ENCODE results near the gene EIF2D. TPM values are rescaled to one million over a fixed set of nuclear protein-coding genes. Genes with fewer than 3 reads are reported as not detected.

The EIF2D gene
- total RNA-seq, 4 donors from 2014 or later: 20.9 to 57.3 (median 39.5) TPM

DNA sequence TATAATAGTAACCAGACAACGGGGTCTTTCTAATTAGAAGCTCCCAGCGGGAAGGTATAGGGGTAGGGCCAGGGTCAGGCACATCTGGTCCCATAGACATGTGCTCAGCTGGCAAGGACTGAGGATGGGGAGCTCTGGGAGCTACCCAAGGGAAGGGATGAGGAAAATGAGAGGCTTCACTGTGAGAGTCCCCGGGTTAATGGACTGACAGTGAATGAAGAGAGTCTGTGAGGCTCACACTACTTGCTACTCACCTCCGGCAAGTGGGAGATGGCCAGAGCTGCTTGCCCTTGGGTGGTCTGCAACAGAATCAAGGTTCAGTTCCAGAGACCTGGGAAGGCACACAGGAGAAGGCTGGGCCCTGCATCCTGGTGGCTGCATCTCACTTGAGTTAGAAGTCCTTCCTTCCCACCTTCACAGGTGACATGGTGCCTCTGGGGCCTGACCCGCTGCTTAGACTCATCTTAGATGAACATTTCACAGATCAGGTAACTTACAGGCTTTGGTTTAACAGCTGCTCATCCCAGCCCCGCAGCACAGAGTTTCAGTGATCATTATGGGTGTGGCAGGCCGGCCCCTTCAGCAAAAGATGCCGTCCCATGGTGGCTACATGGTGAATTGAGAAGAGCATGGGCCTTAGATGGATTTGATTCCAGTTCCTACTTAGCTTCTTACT lies 31.7 kb downstream of the EIF2D start:
- no peak for DNase-seq
- no peaks in the 10 kb centered on the region for H3K36me3 ChIP-seq
- H3K27me3 ChIP-seq: no peaks in the 10 kb centered on the region
- in situ Hi-C loops (cut with MboI; ENCODE audit: low pct_ligation_motif_present in 1 of 4, low pct_unique_long_range_greater_than_20kb in 1 of 4, low sequenced_read_pairs in 3 of 4) (loop anchor here (5.0 to 25.0 kb wide), 4 partner anchors 33 to 96 kb away; no protein-coding TSS in a partner anchor), intact Hi-C loops (cut with DNase I; ENCODE audit: low total_unique reads) (loop anchor here (5.0 kb wide), 1 partner anchor 88 kb away; no protein-coding TSS in a partner anchor)
- H3K4me3 ChIP-seq: no peak overlapping the region
- TF ChIP-seq POLR2AphosphoS5 (IDR thresholded peaks at IDR 0.05) (no peak), POLR2A (IDR thresholded peaks at IDR 0.05) (no peak), EP300 (IDR thresholded peaks at IDR 0.05; ENCODE audit: low read depth) (no peak)
- TF ChIP-seq, protein P1, sequence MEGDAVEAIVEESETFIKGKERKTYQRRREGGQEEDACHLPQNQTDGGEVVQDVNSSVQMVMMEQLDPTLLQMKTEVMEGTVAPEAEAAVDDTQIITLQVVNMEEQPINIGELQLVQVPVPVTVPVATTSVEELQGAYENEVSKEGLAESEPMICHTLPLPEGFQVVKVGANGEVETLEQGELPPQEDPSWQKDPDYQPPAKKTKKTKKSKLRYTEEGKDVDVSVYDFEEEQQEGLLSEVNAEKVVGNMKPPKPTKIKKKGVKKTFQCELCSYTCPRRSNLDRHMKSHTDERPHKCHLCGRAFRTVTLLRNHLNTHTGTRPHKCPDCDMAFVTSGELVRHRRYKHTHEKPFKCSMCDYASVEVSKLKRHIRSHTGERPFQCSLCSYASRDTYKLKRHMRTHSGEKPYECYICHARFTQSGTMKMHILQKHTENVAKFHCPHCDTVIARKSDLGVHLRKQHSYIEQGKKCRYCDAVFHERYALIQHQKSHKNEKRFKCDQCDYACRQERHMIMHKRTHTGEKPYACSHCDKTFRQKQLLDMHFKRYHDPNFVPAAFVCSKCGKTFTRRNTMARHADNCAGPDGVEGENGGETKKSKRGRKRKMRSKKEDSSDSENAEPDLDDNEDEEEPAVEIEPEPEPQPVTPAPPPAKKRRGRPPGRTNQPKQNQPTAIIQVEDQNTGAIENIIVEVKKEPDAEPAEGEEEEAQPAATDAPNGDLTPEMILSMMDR (IDR thresholded peaks at IDR 0.05): no peak
- 82 to 87% methylated on average over 3 to 8 of the region's 8 CpGs for WGBS, 2 donors (ENCODE audit: low coverage in 1 of 2)
- H3K27ac ChIP-seq: peak overlapping the region; percentile 66 to 80 (median 72)
- no peaks in the 10 kb centered on the region for H3K9me3 ChIP-seq
- peaks cover 0 to 26% (median 0%) of the 10 kb centered on the region in 4 donors for H3K4me1 ChIP-seq

DNA sequence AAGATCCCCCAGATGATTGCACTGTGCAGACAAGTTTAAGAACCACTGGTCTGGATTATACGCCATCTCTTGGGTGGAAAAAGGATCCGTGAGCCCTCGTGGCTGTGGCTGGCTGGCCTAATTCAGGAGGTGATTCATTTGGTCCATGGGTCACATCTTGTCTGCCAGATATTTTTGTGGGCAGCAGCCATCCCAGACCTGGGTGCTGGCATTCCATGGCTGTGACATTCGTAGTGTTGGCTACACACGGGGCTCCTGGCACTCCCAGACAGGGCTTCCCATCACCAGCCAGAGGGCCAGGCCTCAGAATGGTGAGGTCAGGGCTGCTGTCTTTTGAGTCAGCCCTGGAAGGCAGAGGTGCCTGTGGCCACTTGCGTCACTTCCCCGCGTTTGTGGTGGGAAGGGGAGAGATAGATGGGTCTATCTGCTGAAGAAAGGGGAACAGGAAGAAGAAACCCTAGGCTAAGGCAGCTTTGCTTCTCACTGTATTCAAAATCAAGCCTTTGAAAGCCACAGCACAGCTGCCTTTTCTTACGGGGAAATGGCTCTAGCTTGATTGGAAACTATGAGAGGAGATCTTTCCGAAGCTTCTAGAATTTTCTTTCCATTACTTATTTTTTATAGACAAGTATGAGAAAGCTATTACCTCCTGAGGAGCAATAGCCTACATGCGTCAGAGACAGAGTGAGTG lies 32.4 kb downstream of the EIF2D start:
- in situ Hi-C loops (cut with MboI; ENCODE audit: low pct_ligation_motif_present in 1 of 4, low pct_unique_long_range_greater_than_20kb in 1 of 4, low sequenced_read_pairs in 3 of 4): loop anchor here (5.0 to 25.0 kb wide), 4 partner anchors 33 to 95 kb away; no protein-coding TSS in a partner anchor
- Histone ChIP-seq H3K27ac (peak overlapping the region; percentile 66 to 80 (median 72)), H3K27me3 (no peaks in the 10 kb centered on the region), H3K4me3 (no peak overlapping the region), H3K36me3 (no peaks in the 10 kb centered on the region), H3K4me1 (peaks cover 0 to 32% (median 2%) of the 10 kb centered on the region in 4 donors), H3K9me3 (no peaks in the 10 kb centered on the region)
- peak; percentile 86 for DNase-seq
- 66 to 75% methylated on average over 4 to 11 of the region's 11 CpGs for WGBS, 2 donors (ENCODE audit: low coverage in 1 of 2)
- TF ChIP-seq, protein P1 (IDR thresholded peaks at IDR 0.05): no peak
- TF ChIP-seq POLR2A (IDR thresholded peaks at IDR 0.05) (peak; percentile 17), EP300 (IDR thresholded peaks at IDR 0.05; ENCODE audit: low read depth) (no peak), POLR2AphosphoS5 (IDR thresholded peaks at IDR 0.05) (peak in 2 of 3 donors; percentile 5 to 30)
- intact Hi-C loops (cut with DNase I; ENCODE audit: low total_unique reads): loop anchor here (5.0 kb wide), 1 partner anchor 88 kb away; no protein-coding TSS in a partner anchor

DNA sequence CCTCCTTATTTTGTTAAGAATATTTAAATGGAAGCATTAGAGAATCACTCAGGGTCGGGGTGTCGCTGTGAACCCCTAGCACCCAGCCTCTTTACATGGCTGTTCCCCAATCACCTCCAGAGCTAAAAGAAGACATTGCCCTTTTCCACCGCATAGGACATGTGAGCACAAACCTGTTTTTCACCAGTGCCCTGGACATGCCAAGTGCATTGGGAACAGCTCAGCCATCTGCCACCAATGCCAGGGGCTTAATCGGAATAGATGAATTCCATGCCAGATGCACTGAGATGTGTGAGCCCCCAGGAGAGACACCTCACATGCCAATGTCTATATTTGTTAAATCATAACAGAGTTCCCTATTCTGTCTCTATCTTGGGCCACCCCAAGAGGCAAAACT lies 33.3 kb downstream of the EIF2D start:
- TF ChIP-seq POLR2A (IDR thresholded peaks at IDR 0.05) (no peak), EP300 (IDR thresholded peaks at IDR 0.05; ENCODE audit: low read depth) (no peak), POLR2AphosphoS5 (IDR thresholded peaks at IDR 0.05) (no peak)
- TF ChIP-seq, protein P1 (IDR thresholded peaks at IDR 0.05): no peak
- H3K9me3 ChIP-seq: no peaks in the 10 kb centered on the region
- in situ Hi-C loops (cut with MboI; ENCODE audit: low pct_ligation_motif_present in 1 of 4, low pct_unique_long_range_greater_than_20kb in 1 of 4, low sequenced_read_pairs in 3 of 4) (loop anchor here in 1 of 4 donors (25.0 kb wide), 1 partner anchor 92 kb away; no protein-coding TSS in a partner anchor), intact Hi-C loops (cut with DNase I; ENCODE audit: low total_unique reads) (no loop called here)
- 93% methylated on average over 4 of the region's 4 CpGs; no CpG with 5 or more reads in 1 of the 2 donors for WGBS, 2 donors (ENCODE audit: low coverage in 1 of 2)
- H3K4me1 ChIP-seq: peaks cover 0 to 41% (median 2%) of the 10 kb centered on the region in 4 donors
- no peaks in the 10 kb centered on the region for H3K27me3 ChIP-seq
- H3K4me3 ChIP-seq: no peak overlapping the region
- no peaks in the 10 kb centered on the region for H3K36me3 ChIP-seq
- peak overlapping the region; percentile 7 to 75 (median 68) for H3K27ac ChIP-seq
- no peak for DNase-seq

Data from transverse colon (tissue), 4 donors.